SHP77 (cell line): ENCODE data around the gene IQGAP1.
"Not testable (repeated sequence)": the region's sequence is repeated elsewhere in the genome, so short reads cannot be mapped to it uniquely, and the experiment has no call there.

Source experiments
- DNase-seq, 2 experiments: peaks; one replicate each; lab custom pipeline; 2025; lab: John Stamatoyannopoulos, UW

Gene IQGAP1

GRCh38 chr15:90376789-90377188 is 11.3 kb upstream of the IQGAP1 start:
- DNase-seq = no peak

GRCh38 chr15:90379263-90379662 is 8.8 kb upstream of the IQGAP1 start:
- no peak for DNase-seq

- DNase-seq = no peak
Observed at GRCh38 chr15:90381515-90381914, 6.5 kb upstream of the IQGAP1 start.

GRCh38 chr15:90382320-90382719 is 5.7 kb upstream of the IQGAP1 start:
- no peak for DNase-seq

GRCh38 chr15:90386221-90386620 is 1.8 kb upstream of the IQGAP1 start:
- DNase-seq = no peak

GRCh38 chr15:90388462-90389380 is 679 bp downstream of the IQGAP1 start:
- DNase-seq = peak in 1 of 2 experiments; percentile 17

GRCh38 chr15:90389513-90389912 is 1.5 kb downstream of the IQGAP1 start:
- DNase-seq = no peak

- DNase-seq = no peak
Observed at GRCh38 chr15:90393040-90393439, 5.0 kb downstream of the IQGAP1 start.

GRCh38 chr15:90394074-90394473 is 6.0 kb downstream of the IQGAP1 start:
- DNase-seq = no peak

GRCh38 chr15:90394748-90395442 is 6.9 kb downstream of the IQGAP1 start:
- no peak for DNase-seq

- no peak for DNase-seq
Observed at GRCh38 chr15:90396321-90396720, 8.3 kb downstream of the IQGAP1 start.

GRCh38 chr15:90400005-90400758 is 12.1 kb downstream of the IQGAP1 start:
- DNase-seq = no peak

- peak; percentile 88 to 93 for DNase-seq
Observed at GRCh38 chr15:90400759-90401314, 12.8 kb downstream of the IQGAP1 start.

GRCh38 chr15:90401495-90401894 is 13.5 kb downstream of the IQGAP1 start:
- no peak for DNase-seq

- DNase-seq = peak; percentile 81 to 82
Observed at GRCh38 chr15:90402223-90402622, 14.2 kb downstream of the IQGAP1 start.

- DNase-seq = no peak
Observed at GRCh38 chr15:90402767-90403166, 14.7 kb downstream of the IQGAP1 start.

GRCh38 chr15:90405055-90405607 is 17.1 kb downstream of the IQGAP1 start:
- DNase-seq = no peak

GRCh38 chr15:90407336-90407735 is 19.3 kb downstream of the IQGAP1 start:
- DNase-seq = no peak

GRCh38 chr15:90407871-90408317 is 19.9 kb downstream of the IQGAP1 start:
- DNase-seq = no peak

GRCh38 chr15:90408657-90409056 is 20.6 kb downstream of the IQGAP1 start:
- no peak for DNase-seq

GRCh38 chr15:90409587-90409986 is 21.5 kb downstream of the IQGAP1 start:
- not testable (repeated sequence) for DNase-seq

GRCh38 chr15:90410316-90410715 is 22.3 kb downstream of the IQGAP1 start:
- DNase-seq = not testable (repeated sequence)
